Measurements from ENCODE around the gene PTGFRN. TPM values are rescaled to one million over a fixed set of nuclear protein-coding genes. Genes with fewer than 3 reads are reported as not detected.

The PTGFRN gene
- total RNA-seq, 1 experiment from 2014 or later, result 38.7 TPM

DNA sequence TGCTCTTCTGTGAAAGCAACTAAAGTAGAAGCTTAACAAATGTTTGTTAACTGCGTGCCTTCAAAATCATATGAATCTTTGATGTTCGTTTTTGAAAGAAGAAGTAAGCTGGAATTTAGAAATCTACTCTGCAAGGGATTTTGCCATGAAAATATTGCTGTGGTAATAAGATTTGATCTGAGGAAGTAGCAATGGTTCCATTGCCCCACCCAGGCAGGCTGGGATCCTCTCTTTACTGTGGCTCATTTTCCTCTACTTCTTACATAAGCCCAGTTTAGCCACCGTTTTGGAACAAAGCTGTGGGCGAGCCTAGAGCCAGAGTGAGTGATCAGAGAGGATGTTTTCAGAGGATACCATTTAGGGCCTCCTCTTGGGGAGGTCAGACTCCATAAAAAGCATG lies 20.3 kb upstream of the PTGFRN start:
- Mint-ChIP-seq H3K9me3 (peaks cover 7% of the 10 kb centered on the region), H3K27ac (no peak overlapping the region), H3K4me3 (no peak overlapping the region), H3K27me3 (ENCODE audit: low read depth) (no peaks in the 10 kb centered on the region), H3K4me1 (peaks cover 12% of the 10 kb centered on the region), H3K36me3 (peaks cover 7% of the 10 kb centered on the region)
- CTCF ChIA-PET, result interaction anchor here (1.5 kb wide), 1 partner anchor 152 kb away, joined by 5 read pairs; no protein-coding TSS in a partner anchor
- TF ChIP-seq TEAD4 (CRISPR knock-in tag; IDR thresholded peaks at IDR 0.05) (no peak), CREM (CRISPR knock-in tag; IDR thresholded peaks at IDR 0.05) (no peak), ZNF232 (CRISPR knock-in tag; IDR thresholded peaks at IDR 0.05) (no peak), CREB1 (CRISPR knock-in tag; IDR thresholded peaks at IDR 0.05) (no peak), GTF2I (CRISPR knock-in tag; conservative IDR thresholded peaks at IDR 0.05) (no peak)
- TF ChIP-seq, protein P1, sequence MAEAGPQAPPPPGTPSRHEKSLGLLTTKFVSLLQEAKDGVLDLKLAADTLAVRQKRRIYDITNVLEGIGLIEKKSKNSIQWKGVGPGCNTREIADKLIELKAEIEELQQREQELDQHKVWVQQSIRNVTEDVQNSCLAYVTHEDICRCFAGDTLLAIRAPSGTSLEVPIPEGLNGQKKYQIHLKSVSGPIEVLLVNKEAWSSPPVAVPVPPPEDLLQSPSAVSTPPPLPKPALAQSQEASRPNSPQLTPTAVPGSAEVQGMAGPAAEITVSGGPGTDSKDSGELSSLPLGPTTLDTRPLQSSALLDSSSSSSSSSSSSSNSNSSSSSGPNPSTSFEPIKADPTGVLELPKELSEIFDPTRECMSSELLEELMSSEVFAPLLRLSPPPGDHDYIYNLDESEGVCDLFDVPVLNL (CRISPR knock-in tag; IDR thresholded peaks at IDR 0.05; ENCODE audit: borderline replicate concordance, low read depth), result no peak
- TF ChIP-seq, protein P2, sequence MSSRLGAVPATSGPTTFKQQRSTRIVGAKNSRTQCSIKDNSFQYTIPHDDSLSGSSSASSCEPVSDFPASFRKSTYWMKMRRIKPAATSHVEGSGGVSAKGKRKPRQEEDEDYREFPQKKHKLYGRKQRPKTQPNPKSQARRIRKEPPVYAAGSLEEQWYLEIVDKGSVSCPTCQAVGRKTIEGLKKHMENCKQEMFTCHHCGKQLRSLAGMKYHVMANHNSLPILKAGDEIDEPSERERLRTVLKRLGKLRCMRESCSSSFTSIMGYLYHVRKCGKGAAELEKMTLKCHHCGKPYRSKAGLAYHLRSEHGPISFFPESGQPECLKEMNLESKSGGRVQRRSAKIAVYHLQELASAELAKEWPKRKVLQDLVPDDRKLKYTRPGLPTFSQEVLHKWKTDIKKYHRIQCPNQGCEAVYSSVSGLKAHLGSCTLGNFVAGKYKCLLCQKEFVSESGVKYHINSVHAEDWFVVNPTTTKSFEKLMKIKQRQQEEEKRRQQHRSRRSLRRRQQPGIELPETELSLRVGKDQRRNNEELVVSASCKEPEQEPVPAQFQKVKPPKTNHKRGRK (CRISPR knock-in tag; IDR thresholded peaks at IDR 0.05; ENCODE audit: borderline replicate concordance), result no peak
- DNase-seq (ENCODE audit: low spot score) (no peak), ATAC-seq (no peak)
- POLR2A ChIA-PET, result no interaction called here

DNA sequence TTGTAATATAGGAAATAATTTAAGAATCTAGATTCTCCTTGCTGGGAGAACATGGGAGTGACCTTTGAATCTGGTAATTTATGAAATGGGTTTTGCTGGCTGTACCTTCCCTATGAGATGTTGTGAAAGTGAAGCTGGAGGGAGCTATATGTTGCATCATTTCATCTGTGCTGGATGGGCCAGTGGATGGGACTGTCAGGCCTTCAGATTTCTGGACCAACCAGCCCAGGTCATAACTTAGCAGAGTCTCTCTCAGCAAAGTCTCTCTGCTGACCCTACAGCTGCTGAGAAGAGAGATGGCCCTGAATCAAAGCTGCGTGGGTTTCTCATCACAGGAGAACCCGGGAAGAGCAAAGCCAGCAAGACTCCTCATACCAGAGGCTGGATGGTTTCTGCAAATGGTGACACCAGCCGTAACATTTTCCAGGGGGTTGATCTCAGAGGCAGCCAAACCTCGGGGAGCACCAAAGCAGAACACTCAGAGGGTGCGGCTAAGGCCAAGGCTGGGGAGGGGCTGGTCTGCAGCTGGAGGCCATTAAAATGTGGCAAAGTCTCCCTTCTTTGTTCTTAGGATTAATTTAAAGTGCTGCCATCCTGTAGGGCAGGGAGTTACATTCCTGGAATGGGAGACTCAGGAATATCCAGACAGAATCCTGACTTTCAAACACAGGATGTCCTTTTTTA lies 18.2 kb upstream of the PTGFRN start:
- peaks cover 12% of the 10 kb centered on the region for H3K4me1 Mint-ChIP-seq
- H3K36me3 Mint-ChIP-seq, result peaks cover 16% of the 10 kb centered on the region
- H3K27ac Mint-ChIP-seq, result no peak overlapping the region
- CTCF ChIA-PET, result interaction anchor here (0.6 to 1.0 kb wide), 2 partner anchors 10 to 219 kb away, joined by 3 read pairs; no protein-coding TSS in a partner anchor
- no peaks in the 10 kb centered on the region for H3K27me3 Mint-ChIP-seq (ENCODE audit: low read depth)
- TF ChIP-seq, protein P3, sequence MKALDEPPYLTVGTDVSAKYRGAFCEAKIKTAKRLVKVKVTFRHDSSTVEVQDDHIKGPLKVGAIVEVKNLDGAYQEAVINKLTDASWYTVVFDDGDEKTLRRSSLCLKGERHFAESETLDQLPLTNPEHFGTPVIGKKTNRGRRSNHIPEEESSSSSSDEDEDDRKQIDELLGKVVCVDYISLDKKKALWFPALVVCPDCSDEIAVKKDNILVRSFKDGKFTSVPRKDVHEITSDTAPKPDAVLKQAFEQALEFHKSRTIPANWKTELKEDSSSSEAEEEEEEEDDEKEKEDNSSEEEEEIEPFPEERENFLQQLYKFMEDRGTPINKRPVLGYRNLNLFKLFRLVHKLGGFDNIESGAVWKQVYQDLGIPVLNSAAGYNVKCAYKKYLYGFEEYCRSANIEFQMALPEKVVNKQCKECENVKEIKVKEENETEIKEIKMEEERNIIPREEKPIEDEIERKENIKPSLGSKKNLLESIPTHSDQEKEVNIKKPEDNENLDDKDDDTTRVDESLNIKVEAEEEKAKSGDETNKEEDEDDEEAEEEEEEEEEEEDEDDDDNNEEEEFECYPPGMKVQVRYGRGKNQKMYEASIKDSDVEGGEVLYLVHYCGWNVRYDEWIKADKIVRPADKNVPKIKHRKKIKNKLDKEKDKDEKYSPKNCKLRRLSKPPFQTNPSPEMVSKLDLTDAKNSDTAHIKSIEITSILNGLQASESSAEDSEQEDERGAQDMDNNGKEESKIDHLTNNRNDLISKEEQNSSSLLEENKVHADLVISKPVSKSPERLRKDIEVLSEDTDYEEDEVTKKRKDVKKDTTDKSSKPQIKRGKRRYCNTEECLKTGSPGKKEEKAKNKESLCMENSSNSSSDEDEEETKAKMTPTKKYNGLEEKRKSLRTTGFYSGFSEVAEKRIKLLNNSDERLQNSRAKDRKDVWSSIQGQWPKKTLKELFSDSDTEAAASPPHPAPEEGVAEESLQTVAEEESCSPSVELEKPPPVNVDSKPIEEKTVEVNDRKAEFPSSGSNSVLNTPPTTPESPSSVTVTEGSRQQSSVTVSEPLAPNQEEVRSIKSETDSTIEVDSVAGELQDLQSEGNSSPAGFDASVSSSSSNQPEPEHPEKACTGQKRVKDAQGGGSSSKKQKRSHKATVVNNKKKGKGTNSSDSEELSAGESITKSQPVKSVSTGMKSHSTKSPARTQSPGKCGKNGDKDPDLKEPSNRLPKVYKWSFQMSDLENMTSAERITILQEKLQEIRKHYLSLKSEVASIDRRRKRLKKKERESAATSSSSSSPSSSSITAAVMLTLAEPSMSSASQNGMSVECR (CRISPR knock-in tag; IDR thresholded peaks at IDR 0.05; ENCODE audit: borderline replicate concordance), result no peak
- TF ChIP-seq FOXK1 (CRISPR knock-in tag; IDR thresholded peaks at IDR 0.05) (no peak), SMAD3 (CRISPR knock-in tag; IDR thresholded peaks at IDR 0.05; ENCODE audit: borderline replicate concordance) (no peak), KAT7 (CRISPR knock-in tag; IDR thresholded peaks at IDR 0.05; ENCODE audit: borderline replicate concordance) (no peak), SOX15 (CRISPR knock-in tag; IDR thresholded peaks at IDR 0.05) (no peak), ESRRA (CRISPR knock-in tag; IDR thresholded peaks at IDR 0.05; ENCODE audit: borderline replicate concordance) (no peak), NFATC4 (CRISPR knock-in tag; IDR thresholded peaks at IDR 0.05) (no peak), FOXJ3 (CRISPR knock-in tag; IDR thresholded peaks at IDR 0.05; ENCODE audit: borderline replicate concordance) (no peak), JUN (CRISPR knock-in tag; IDR thresholded peaks at IDR 0.05) (no peak), TCF7 (CRISPR knock-in tag; IDR thresholded peaks at IDR 0.05; ENCODE audit: low read depth) (no peak), TP53 (CRISPR knock-in tag; IDR thresholded peaks at IDR 0.05) (no peak), RELA (CRISPR knock-in tag; IDR thresholded peaks at IDR 0.05; ENCODE audit: borderline replicate concordance) (no peak), SP1 (CRISPR knock-in tag; conservative IDR thresholded peaks at IDR 0.05) (no peak)
- TF ChIP-seq, protein P2 (CRISPR knock-in tag; IDR thresholded peaks at IDR 0.05; ENCODE audit: borderline replicate concordance), result no peak
- TF ChIP-seq, protein P4, sequence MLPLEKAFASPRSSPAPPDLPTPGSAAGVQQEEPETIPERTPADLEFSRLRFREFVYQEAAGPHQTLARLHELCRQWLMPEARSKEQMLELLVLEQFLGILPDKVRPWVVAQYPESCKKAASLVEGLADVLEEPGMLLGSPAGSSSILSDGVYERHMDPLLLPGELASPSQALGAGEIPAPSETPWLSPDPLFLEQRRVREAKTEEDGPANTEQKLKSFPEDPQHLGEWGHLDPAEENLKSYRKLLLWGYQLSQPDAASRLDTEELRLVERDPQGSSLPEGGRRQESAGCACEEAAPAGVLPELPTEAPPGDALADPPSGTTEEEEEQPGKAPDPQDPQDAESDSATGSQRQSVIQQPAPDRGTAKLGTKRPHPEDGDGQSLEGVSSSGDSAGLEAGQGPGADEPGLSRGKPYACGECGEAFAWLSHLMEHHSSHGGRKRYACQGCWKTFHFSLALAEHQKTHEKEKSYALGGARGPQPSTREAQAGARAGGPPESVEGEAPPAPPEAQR (CRISPR knock-in tag; IDR thresholded peaks at IDR 0.05), result no peak
- TF ChIP-seq, protein P5, sequence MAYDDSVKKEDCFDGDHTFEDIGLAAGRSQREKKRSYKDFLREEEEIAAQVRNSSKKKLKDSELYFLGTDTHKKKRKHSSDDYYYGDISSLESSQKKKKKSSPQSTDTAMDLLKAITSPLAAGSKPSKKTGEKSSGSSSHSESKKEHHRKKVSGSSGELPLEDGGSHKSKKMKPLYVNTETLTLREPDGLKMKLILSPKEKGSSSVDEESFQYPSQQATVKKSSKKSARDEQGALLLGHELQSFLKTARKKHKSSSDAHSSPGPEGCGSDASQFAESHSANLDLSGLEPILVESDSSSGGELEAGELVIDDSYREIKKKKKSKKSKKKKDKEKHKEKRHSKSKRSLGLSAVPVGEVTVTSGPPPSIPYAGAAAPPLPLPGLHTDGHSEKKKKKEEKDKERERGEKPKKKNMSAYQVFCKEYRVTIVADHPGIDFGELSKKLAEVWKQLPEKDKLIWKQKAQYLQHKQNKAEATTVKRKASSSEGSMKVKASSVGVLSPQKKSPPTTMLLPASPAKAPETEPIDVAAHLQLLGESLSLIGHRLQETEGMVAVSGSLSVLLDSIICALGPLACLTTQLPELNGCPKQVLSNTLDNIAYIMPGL (CRISPR knock-in tag; IDR thresholded peaks at IDR 0.05), result no peak
- H3K9me3 Mint-ChIP-seq, result peaks cover 16% of the 10 kb centered on the region
- POLR2A ChIA-PET, result no interaction called here
- no peak overlapping the region for H3K4me3 Mint-ChIP-seq
- ATAC-seq (peak; percentile 66), DNase-seq (ENCODE audit: low spot score) (no peak)

Measured in WTC11 (cell line).